SK-N-SH (cell line): ENCODE results near the gene KRT26.

Experiments used
- CTCF ChIP-seq: fragments of 200-600 bp; sonication (generic); IDR thresholded peaks from 2 replicates; pipeline ENCODE4 v1.6.1; 2017; ENCODE audit warnings: antibody characterized with exemption, mild to moderate bottlenecking, moderate library complexity
- EP300 ChIP-seq, 2 experiments: IDR thresholded peaks; 2 replicates each; pipeline versions ENCODE4 v1.4.0 to v1.6.1; 2012; ENCODE audit warnings: borderline replicate concordance in 1 of 2, low read depth in 1 of 2, low read length in 1 of 2
- EZH2phosphoT487 ChIP-seq: fragments of 200-600 bp; sonication (generic); IDR thresholded peaks from 2 replicates; pipeline ENCODE4 v1.6.1; 2017; ENCODE audit warnings: low read depth, mixed run types, mild to moderate bottlenecking, antibody characterized with exemption, moderate library complexity, borderline replicate concordance
- FOXJ3 ChIP-seq: sonication (generic); formaldehyde crosslinking; IDR thresholded peaks from 2 replicates; pipeline ENCODE4 v1.5.1; 2020; ENCODE audit warnings: mild to moderate bottlenecking, missing genetic modification reagents
- JUND ChIP-seq: IDR thresholded peaks from 2 replicates; pipeline ENCODE4 v1.4.0; 2012
- POLR2AphosphoS5 ChIP-seq: IDR thresholded peaks from 2 replicates; pipeline ENCODE4 v1.6.1; 2012; ENCODE audit warnings: low read depth, low read length
- RCOR1 ChIP-seq: fragments of 150-350 bp; IDR thresholded peaks from 2 replicates; pipeline ENCODE4 v1.6.1; 2017; ENCODE audit warnings: antibody characterized with exemption, low read length
- REST ChIP-seq: IDR thresholded peaks from 2 replicates; pipeline ENCODE4 v1.6.1; 2012; ENCODE audit warnings: mild to moderate bottlenecking, low read depth, low read length, moderate library complexity
- SIN3A ChIP-seq: IDR thresholded peaks from 2 replicates; pipeline ENCODE4 v1.6.1; 2012; ENCODE audit warnings: low read depth, mild to moderate bottlenecking, low read length, moderate library complexity, borderline replicate concordance
- TCF12 ChIP-seq: IDR thresholded peaks from 2 replicates; pipeline ENCODE4 v1.4.0; 2012
- TEAD4 ChIP-seq: IDR thresholded peaks from 2 replicates; pipeline ENCODE4 v1.4.0; 2012; ENCODE audit warnings: mild to moderate bottlenecking, borderline replicate concordance; ENCODE audit not compliant: insufficient read depth
- USF2 ChIP-seq: fragments of 150-350 bp; IDR thresholded peaks from 2 replicates; pipeline ENCODE4 v1.6.1; 2017; ENCODE audit warnings: antibody characterized with exemption, low read length, low read depth, borderline replicate concordance
- YY1 ChIP-seq: IDR thresholded peaks from 2 replicates; pipeline ENCODE4 v1.4.0; 2012; ENCODE audit warnings: low read depth, mild to moderate bottlenecking
- ZBTB33 ChIP-seq: IDR thresholded peaks from 2 replicates; pipeline ENCODE4 v1.4.0; 2012; ENCODE audit warnings: low read depth, borderline replicate concordance

GRCh38 chr17:40751065-40751464 lies 20.9 kb downstream of the KRT26 start:
- TF ChIP-seq REST (no peak), CTCF (no peak), TCF12 (no peak), TEAD4 (no peak), POLR2AphosphoS5 (no peak), RCOR1 (no peak), YY1 (no peak), SIN3A (no peak), FOXJ3 (CRISPR knock-in tag) (no peak), EP300 (IDR thresholded peaks at IDR 0.05; ENCODE audit: borderline replicate concordance in 1 of 2, low read depth in 1 of 2, low read length in 1 of 2) (no peak), ZBTB33 (no peak), JUND (no peak), EZH2phosphoT487 (no peak), USF2 (no peak)
